Measurements from ENCODE around the gene DUSP1. TPM values are rescaled to one million over a fixed set of nuclear protein-coding genes. Genes with fewer than 3 reads are reported as not detected.

The DUSP1 gene
- total RNA-seq, 1 donor from 2014 or later = 67.3 TPM

GRCh38 chr5:172764861-172765765 lies 5.9 kb downstream of the DUSP1 start:
- peaks cover 39 to 50% (median 47%) of the 10 kb centered on the region in 3 donors for H3K4me1 ChIP-seq (ENCODE audit: control insufficient read depth in 3 of 3, insufficient read depth in 3 of 3, low read length in 3 of 3)

GRCh38 chr5:172763120-172763464 lies 7.9 kb downstream of the DUSP1 start:
- no peak overlapping the region for H3K27ac ChIP-seq (ENCODE audit: low read depth, low read length)

More at GRCh38 chr5:172764861-172765765, 5.9 kb downstream of the DUSP1 start:
- peak overlapping the region; percentile 100 for H3K27ac ChIP-seq (ENCODE audit: low read depth, low read length)
- H3K9ac ChIP-seq (ENCODE audit: low read depth in 1 of 3, low read length in 3 of 3) = peak overlapping the region; percentile 100
- H3K27me3 ChIP-seq (ENCODE audit: control insufficient read depth in 3 of 3, insufficient read depth in 3 of 3, low read length in 3 of 3) = no peaks in the 10 kb centered on the region
- H3K9me3 ChIP-seq (ENCODE audit: control insufficient read depth in 3 of 3, low read length in 3 of 3) = no peaks in the 10 kb centered on the region
- H3K36me3 ChIP-seq (ENCODE audit: control insufficient read depth in 3 of 3, insufficient read depth in 3 of 3, low read length in 3 of 3) = peaks cover 24 to 29% (median 24%) of the 10 kb centered on the region in 3 donors
- peak overlapping the region; percentile 74 to 100 (median 77) for H3K4me3 ChIP-seq (ENCODE audit: low read length in 3 of 3)

GRCh38 chr5:172762214-172763119 lies 8.5 kb downstream of the DUSP1 start:
- peaks cover 30 to 34% (median 30%) of the 10 kb centered on the region in 3 donors for H3K4me1 ChIP-seq (ENCODE audit: control insufficient read depth in 3 of 3, insufficient read depth in 3 of 3, low read length in 3 of 3)
- H3K4me3 ChIP-seq (ENCODE audit: low read length in 3 of 3) = no peak overlapping the region
- no peak overlapping the region for H3K9ac ChIP-seq (ENCODE audit: low read depth in 1 of 3, low read length in 3 of 3)
- H3K27me3 ChIP-seq (ENCODE audit: control insufficient read depth in 3 of 3, insufficient read depth in 3 of 3, low read length in 3 of 3) = no peaks in the 10 kb centered on the region
- no peaks in the 10 kb centered on the region for H3K9me3 ChIP-seq (ENCODE audit: control insufficient read depth in 3 of 3, low read length in 3 of 3)
- H3K27ac ChIP-seq (ENCODE audit: low read depth, low read length) = no peak overlapping the region
- H3K36me3 ChIP-seq (ENCODE audit: control insufficient read depth in 3 of 3, insufficient read depth in 3 of 3, low read length in 3 of 3) = peaks cover 0 to 3% (median 1%) of the 10 kb centered on the region in 3 donors

More at GRCh38 chr5:172763120-172763464, 7.9 kb downstream of the DUSP1 start:
- H3K9me3 ChIP-seq (ENCODE audit: control insufficient read depth in 3 of 3, low read length in 3 of 3) = no peaks in the 10 kb centered on the region
- no peak overlapping the region for H3K9ac ChIP-seq (ENCODE audit: low read depth in 1 of 3, low read length in 3 of 3)
- no peaks in the 10 kb centered on the region for H3K27me3 ChIP-seq (ENCODE audit: control insufficient read depth in 3 of 3, insufficient read depth in 3 of 3, low read length in 3 of 3)
- H3K36me3 ChIP-seq (ENCODE audit: control insufficient read depth in 3 of 3, insufficient read depth in 3 of 3, low read length in 3 of 3) = peaks cover 4 to 8% (median 8%) of the 10 kb centered on the region in 3 donors
- H3K4me1 ChIP-seq (ENCODE audit: control insufficient read depth in 3 of 3, insufficient read depth in 3 of 3, low read length in 3 of 3) = peaks cover 31 to 33% (median 33%) of the 10 kb centered on the region in 3 donors
- H3K4me3 ChIP-seq (ENCODE audit: low read length in 3 of 3) = no peak overlapping the region

DNA sequence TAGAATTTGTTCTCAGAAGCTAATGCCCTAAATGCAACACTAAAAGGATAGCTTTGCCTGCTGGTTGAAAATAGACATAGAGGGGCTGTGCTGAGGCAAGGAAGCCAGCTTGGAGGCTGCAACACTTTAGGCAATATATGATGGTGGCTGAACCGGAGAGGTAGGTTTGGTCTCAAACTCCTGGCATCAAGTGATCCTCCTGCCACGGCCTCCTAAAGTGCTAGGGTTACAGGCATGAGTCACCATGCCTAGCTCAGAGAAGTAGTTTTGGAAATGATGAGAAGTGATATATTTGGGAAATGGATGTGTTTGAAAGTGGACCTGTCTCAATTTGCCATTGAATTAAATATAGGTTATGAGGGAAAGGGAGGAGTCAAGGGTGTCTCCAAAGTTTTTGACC lies 10.0 kb downstream of the DUSP1 start:
- no peak overlapping the region for H3K4me3 ChIP-seq (ENCODE audit: low read length in 3 of 3)
- no peaks in the 10 kb centered on the region for H3K9me3 ChIP-seq (ENCODE audit: control insufficient read depth in 3 of 3, low read length in 3 of 3)
- no peak overlapping the region for H3K27ac ChIP-seq (ENCODE audit: low read depth, low read length)
- no peaks in the 10 kb centered on the region for H3K36me3 ChIP-seq (ENCODE audit: control insufficient read depth in 3 of 3, insufficient read depth in 3 of 3, low read length in 3 of 3)
- no peak overlapping the region for H3K9ac ChIP-seq (ENCODE audit: low read depth in 1 of 3, low read length in 3 of 3)
- H3K4me1 ChIP-seq (ENCODE audit: control insufficient read depth in 3 of 3, insufficient read depth in 3 of 3, low read length in 3 of 3) = peaks cover 15 to 21% (median 16%) of the 10 kb centered on the region in 3 donors
- no peaks in the 10 kb centered on the region for H3K27me3 ChIP-seq (ENCODE audit: control insufficient read depth in 3 of 3, insufficient read depth in 3 of 3, low read length in 3 of 3)

DNA sequence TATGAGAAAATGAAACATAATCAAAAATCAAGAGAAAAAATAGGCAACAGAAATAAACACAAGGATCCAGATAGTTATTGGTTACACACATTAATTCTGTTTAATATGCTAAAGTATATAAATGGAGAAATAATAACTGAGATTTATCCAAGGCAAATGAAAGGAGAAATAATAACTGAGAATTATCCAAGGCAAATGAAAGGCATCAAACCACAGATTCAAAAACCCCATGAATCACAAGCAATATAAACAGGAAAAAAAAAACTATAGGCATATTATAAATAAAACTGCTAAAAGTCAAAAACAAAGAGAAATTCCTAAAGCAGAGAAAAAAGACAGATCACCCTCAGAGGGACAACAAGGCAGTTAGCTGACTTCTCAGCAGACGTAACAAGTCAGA lies 10.9 kb downstream of the DUSP1 start:
- no peak overlapping the region for H3K4me3 ChIP-seq (ENCODE audit: low read length in 3 of 3)
- no peaks in the 10 kb centered on the region for H3K36me3 ChIP-seq (ENCODE audit: control insufficient read depth in 3 of 3, insufficient read depth in 3 of 3, low read length in 3 of 3)
- H3K9me3 ChIP-seq (ENCODE audit: control insufficient read depth in 3 of 3, low read length in 3 of 3) = no peaks in the 10 kb centered on the region
- no peak overlapping the region for H3K9ac ChIP-seq (ENCODE audit: low read depth in 1 of 3, low read length in 3 of 3)
- H3K27ac ChIP-seq (ENCODE audit: low read depth, low read length) = no peak overlapping the region
- H3K4me1 ChIP-seq (ENCODE audit: control insufficient read depth in 3 of 3, insufficient read depth in 3 of 3, low read length in 3 of 3) = peaks cover 7 to 14% (median 9%) of the 10 kb centered on the region in 3 donors
- H3K27me3 ChIP-seq (ENCODE audit: control insufficient read depth in 3 of 3, insufficient read depth in 3 of 3, low read length in 3 of 3) = no peaks in the 10 kb centered on the region

- Histone ChIP-seq H3K9me3 (ENCODE audit: control insufficient read depth in 3 of 3, low read length in 3 of 3) (no peaks in the 10 kb centered on the region), H3K4me3 (ENCODE audit: low read length in 3 of 3) (no peak overlapping the region), H3K27me3 (ENCODE audit: control insufficient read depth in 3 of 3, insufficient read depth in 3 of 3, low read length in 3 of 3) (no peaks in the 10 kb centered on the region), H3K36me3 (ENCODE audit: control insufficient read depth in 3 of 3, insufficient read depth in 3 of 3, low read length in 3 of 3) (no peaks in the 10 kb centered on the region), H3K27ac (ENCODE audit: low read depth, low read length) (peak overlapping the region; percentile 77), H3K4me1 (ENCODE audit: control insufficient read depth in 3 of 3, insufficient read depth in 3 of 3, low read length in 3 of 3) (peaks cover 0 to 7% (median 2%) of the 10 kb centered on the region in 3 donors), H3K9ac (ENCODE audit: low read depth in 1 of 3, low read length in 3 of 3) (no peak overlapping the region)
Observed at GRCh38 chr5:172758834-172759149, 12.2 kb downstream of the DUSP1 start.

- peak overlapping the region; percentile 77 for H3K27ac ChIP-seq (ENCODE audit: low read depth, low read length)
- H3K27me3 ChIP-seq (ENCODE audit: control insufficient read depth in 3 of 3, insufficient read depth in 3 of 3, low read length in 3 of 3) = no peaks in the 10 kb centered on the region
- no peak overlapping the region for H3K4me3 ChIP-seq (ENCODE audit: low read length in 3 of 3)
- no peaks in the 10 kb centered on the region for H3K36me3 ChIP-seq (ENCODE audit: control insufficient read depth in 3 of 3, insufficient read depth in 3 of 3, low read length in 3 of 3)
- no peaks in the 10 kb centered on the region for H3K9me3 ChIP-seq (ENCODE audit: control insufficient read depth in 3 of 3, low read length in 3 of 3)
- peak overlapping the region in 1 of 3 donors; percentile 38 for H3K9ac ChIP-seq (ENCODE audit: low read depth in 1 of 3, low read length in 3 of 3)
- H3K4me1 ChIP-seq (ENCODE audit: control insufficient read depth in 3 of 3, insufficient read depth in 3 of 3, low read length in 3 of 3) = peaks cover 0 to 7% (median 2%) of the 10 kb centered on the region in 3 donors
Observed at GRCh38 chr5:172758077-172758833, 12.7 kb downstream of the DUSP1 start.

DNA sequence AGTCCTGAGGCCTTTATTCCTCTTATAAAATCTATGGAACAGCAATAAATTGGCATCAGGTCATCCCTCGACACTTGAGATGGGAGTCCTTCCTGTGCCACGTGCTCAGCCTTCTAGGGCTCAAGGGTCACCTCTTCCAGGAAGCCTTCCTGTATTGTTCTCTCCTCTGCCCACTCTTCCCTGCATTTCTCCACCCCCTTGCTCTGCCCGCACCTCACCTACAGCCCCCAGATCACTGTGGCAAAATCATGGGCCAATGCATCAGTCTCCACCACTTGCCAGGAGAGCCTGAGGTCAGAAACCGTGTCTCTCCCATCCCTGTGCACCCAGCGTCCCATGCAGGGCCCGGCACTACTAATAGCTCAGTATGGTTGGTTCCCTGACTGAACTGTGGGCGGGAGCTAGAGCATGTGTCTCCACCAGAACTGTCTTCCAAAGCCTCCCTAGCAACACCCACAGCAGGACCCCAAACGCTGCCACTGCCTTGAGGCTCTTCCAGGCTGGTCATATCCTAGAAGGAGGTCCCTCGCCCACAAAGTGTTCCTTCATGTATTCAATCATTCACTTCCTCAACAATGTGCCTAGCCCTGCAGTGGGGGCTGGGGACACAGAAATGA lies 13.5 kb downstream of the DUSP1 start:
- Histone ChIP-seq H3K9ac (ENCODE audit: low read depth in 1 of 3, low read length in 3 of 3) (no peak overlapping the region), H3K36me3 (ENCODE audit: control insufficient read depth in 3 of 3, insufficient read depth in 3 of 3, low read length in 3 of 3) (no peaks in the 10 kb centered on the region), H3K4me3 (ENCODE audit: low read length in 3 of 3) (no peak overlapping the region), H3K27ac (ENCODE audit: low read depth, low read length) (peak overlapping the region; percentile 77), H3K9me3 (ENCODE audit: control insufficient read depth in 3 of 3, low read length in 3 of 3) (no peaks in the 10 kb centered on the region), H3K4me1 (ENCODE audit: control insufficient read depth in 3 of 3, insufficient read depth in 3 of 3, low read length in 3 of 3) (peaks cover 0 to 7% (median 2%) of the 10 kb centered on the region in 3 donors), H3K27me3 (ENCODE audit: control insufficient read depth in 3 of 3, insufficient read depth in 3 of 3, low read length in 3 of 3) (no peaks in the 10 kb centered on the region)

GRCh38 chr5:172756764-172757393 lies 14.1 kb downstream of the DUSP1 start:
- Histone ChIP-seq H3K9ac (ENCODE audit: low read depth in 1 of 3, low read length in 3 of 3) (no peak overlapping the region), H3K4me3 (ENCODE audit: low read length in 3 of 3) (no peak overlapping the region), H3K36me3 (ENCODE audit: control insufficient read depth in 3 of 3, insufficient read depth in 3 of 3, low read length in 3 of 3) (no peaks in the 10 kb centered on the region), H3K27ac (ENCODE audit: low read depth, low read length) (no peak overlapping the region), H3K27me3 (ENCODE audit: control insufficient read depth in 3 of 3, insufficient read depth in 3 of 3, low read length in 3 of 3) (no peaks in the 10 kb centered on the region), H3K9me3 (ENCODE audit: control insufficient read depth in 3 of 3, low read length in 3 of 3) (no peaks in the 10 kb centered on the region), H3K4me1 (ENCODE audit: control insufficient read depth in 3 of 3, insufficient read depth in 3 of 3, low read length in 3 of 3) (peaks cover 2 to 10% (median 3%) of the 10 kb centered on the region in 3 donors)
